SU-DHL-6 (cell line): ENCODE results near the gene USP10.

Experiments used
- EZH2phosphoT487 ChIP-seq: fragments of 200-600 bp; sonication (generic), shearing (Covaris generic); conservative IDR thresholded peaks from 2 replicates; pipeline ENCODE4 v1.6.1; 2018; ENCODE audit warnings: mild to moderate bottlenecking, antibody characterized with exemption, low read length, moderate library complexity, mixed read lengths
- TF ChIP-seq, protein P1 (sequence below): fragments of 200-600 bp; sonication (generic); IDR thresholded peaks from one replicate; pipeline ENCODE4 v1.5.1; 2017; ENCODE audit warnings: antibody characterized with exemption, mild to moderate bottlenecking, low read length, moderate library complexity; ENCODE audit not compliant: insufficient read depth, poor library complexity, severe bottlenecking

DNA sequence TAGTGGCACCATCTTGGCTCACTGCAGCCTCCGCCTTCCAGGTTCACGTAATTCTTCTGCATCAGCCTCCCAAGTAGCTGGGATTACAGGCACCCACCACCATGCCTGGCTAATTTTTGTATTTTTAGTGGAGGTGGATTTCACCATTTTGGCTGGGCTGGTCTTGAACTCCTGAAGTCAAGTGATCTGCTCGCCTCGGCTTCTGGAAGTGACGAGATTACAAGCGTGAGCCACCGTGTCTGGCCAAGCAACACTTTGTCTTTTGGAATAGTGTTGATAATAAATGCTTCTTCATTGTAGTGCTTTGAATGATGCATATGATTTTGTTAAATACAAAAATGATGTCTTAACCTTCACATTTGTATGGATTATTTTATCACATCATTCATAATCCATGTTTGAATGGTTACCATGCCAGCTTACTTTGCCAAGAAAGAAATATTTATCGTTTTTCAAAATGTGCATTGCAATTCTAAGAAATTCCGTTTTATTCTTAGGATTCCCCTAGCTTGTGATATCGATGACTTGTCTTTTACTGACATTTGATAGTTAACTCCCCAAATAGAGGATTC, 29.1 kb downstream of the USP10 start:
- TF ChIP-seq, protein P1, sequence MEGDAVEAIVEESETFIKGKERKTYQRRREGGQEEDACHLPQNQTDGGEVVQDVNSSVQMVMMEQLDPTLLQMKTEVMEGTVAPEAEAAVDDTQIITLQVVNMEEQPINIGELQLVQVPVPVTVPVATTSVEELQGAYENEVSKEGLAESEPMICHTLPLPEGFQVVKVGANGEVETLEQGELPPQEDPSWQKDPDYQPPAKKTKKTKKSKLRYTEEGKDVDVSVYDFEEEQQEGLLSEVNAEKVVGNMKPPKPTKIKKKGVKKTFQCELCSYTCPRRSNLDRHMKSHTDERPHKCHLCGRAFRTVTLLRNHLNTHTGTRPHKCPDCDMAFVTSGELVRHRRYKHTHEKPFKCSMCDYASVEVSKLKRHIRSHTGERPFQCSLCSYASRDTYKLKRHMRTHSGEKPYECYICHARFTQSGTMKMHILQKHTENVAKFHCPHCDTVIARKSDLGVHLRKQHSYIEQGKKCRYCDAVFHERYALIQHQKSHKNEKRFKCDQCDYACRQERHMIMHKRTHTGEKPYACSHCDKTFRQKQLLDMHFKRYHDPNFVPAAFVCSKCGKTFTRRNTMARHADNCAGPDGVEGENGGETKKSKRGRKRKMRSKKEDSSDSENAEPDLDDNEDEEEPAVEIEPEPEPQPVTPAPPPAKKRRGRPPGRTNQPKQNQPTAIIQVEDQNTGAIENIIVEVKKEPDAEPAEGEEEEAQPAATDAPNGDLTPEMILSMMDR = no peak
- no peak for TF ChIP-seq EZH2phosphoT487
